WTC11 (cell line): Measurements from ENCODE around the gene FAU. TPM values are rescaled to one million over a fixed set of nuclear protein-coding genes. Genes with fewer than 3 reads are reported as not detected.

Experiments used
- ATAC-seq: fragments of 200-7000 bp; cut with Tn5 transposase; 2 replicates; pipeline ENCODE4 v1.10.0; 2021; ENCODE audit warnings: mild to moderate bottlenecking, moderate library complexity
- CTCF ChIA-PET: fragments of 300-600 bp; sonication (Branson Sonifier 250); formaldehyde crosslinking; loops from one replicate; lab custom pipeline; 2021; ENCODE audit warnings: antibody characterized with exemption; lab: Charles Lee
- POLR2A ChIA-PET: fragments of 350-600 bp; sonication (Branson Sonifier 250); formaldehyde crosslinking; loops from one replicate; lab custom pipeline; 2021; ENCODE audit warnings: antibody characterized with exemption; lab: Charles Lee
- DNase-seq: peaks from one replicate; pipeline ENCODE4 v3.0.0; 2021; ENCODE audit warnings: low spot score
- H3K27ac Mint-ChIP-seq: 2 replicates; pipeline ENCODE4 v1.8.0; 2021; ENCODE audit warnings: mixed read lengths
- H3K27me3 Mint-ChIP-seq: 2 replicates; pipeline ENCODE4 v1.8.0; 2021; ENCODE audit warnings: low read depth, mild to moderate bottlenecking, moderate library complexity, mixed read lengths
- H3K36me3 Mint-ChIP-seq: 2 replicates; pipeline ENCODE4 v1.8.0; 2021; ENCODE audit warnings: mixed read lengths
- H3K4me1 Mint-ChIP-seq: 2 replicates; pipeline ENCODE4 v1.8.0; 2022; ENCODE audit warnings: mixed read lengths
- H3K4me3 Mint-ChIP-seq: 2 replicates; pipeline ENCODE4 v1.8.0; 2021; ENCODE audit warnings: mild to moderate bottlenecking, moderate library complexity, mixed read lengths
- H3K9me3 Mint-ChIP-seq: 2 replicates; pipeline ENCODE4 v1.8.0; 2021; ENCODE audit warnings: mixed read lengths
- ETV6 ChIP-seq: sonication (generic); formaldehyde crosslinking; IDR thresholded peaks from 2 replicates; pipeline ENCODE4 v1.8.1; 2022; ENCODE audit warnings: mild to moderate bottlenecking, missing genetic modification reagents
- FOXP1 ChIP-seq: sonication (generic); formaldehyde crosslinking; IDR thresholded peaks from 2 replicates; pipeline ENCODE4 v1.8.0; 2022; ENCODE audit warnings: missing genetic modification reagents, mild to moderate bottlenecking, moderate library complexity, borderline replicate concordance
- GABPB1 ChIP-seq: sonication (generic); formaldehyde crosslinking; IDR thresholded peaks from 2 replicates; pipeline ENCODE4 v1.8.1; 2023; ENCODE audit warnings: mild to moderate bottlenecking, missing genetic modification reagents
- IRF2 ChIP-seq: sonication (generic); formaldehyde crosslinking; IDR thresholded peaks from 2 replicates; pipeline ENCODE4 v1.8.0; 2022; ENCODE audit warnings: low read depth, missing genetic modification reagents, borderline replicate concordance
- NR3C1 ChIP-seq: sonication (generic); formaldehyde crosslinking; conservative IDR thresholded peaks from 2 replicates; pipeline ENCODE4 v1.8.1; 2023; ENCODE audit warnings: low read depth, mild to moderate bottlenecking, missing genetic modification reagents
- RELA ChIP-seq: sonication (generic); formaldehyde crosslinking; IDR thresholded peaks from 2 replicates; pipeline ENCODE4 v1.8.1; 2022; ENCODE audit warnings: missing genetic modification reagents, mild to moderate bottlenecking, borderline replicate concordance
- TCF7 ChIP-seq: sonication (generic); formaldehyde crosslinking; IDR thresholded peaks from 2 replicates; pipeline ENCODE4 v1.8.0; 2022; ENCODE audit warnings: mild to moderate bottlenecking, low read depth, missing genetic modification reagents, moderate library complexity
- TEAD4 ChIP-seq: sonication (generic); formaldehyde crosslinking; IDR thresholded peaks from 2 replicates; pipeline ENCODE4 v1.8.0; 2022; ENCODE audit warnings: mild to moderate bottlenecking, missing genetic modification reagents
- ZBTB21 ChIP-seq: sonication (generic); formaldehyde crosslinking; IDR thresholded peaks from 2 replicates; pipeline ENCODE4 v1.8.1; 2023; ENCODE audit warnings: mild to moderate bottlenecking, missing genetic modification reagents, borderline replicate concordance
- ZNF317 ChIP-seq: sonication (generic); formaldehyde crosslinking; IDR thresholded peaks from 2 replicates; pipeline ENCODE4 v1.8.1; 2023; ENCODE audit warnings: low read depth, mild to moderate bottlenecking, moderate library complexity, missing genetic modification reagents, borderline replicate concordance
- ZNF423 ChIP-seq: fragments of 250-450 bp; sonication (Bioruptor Pico); IDR thresholded peaks from 2 replicates; pipeline ENCODE4 v2.1.2; 2022; ENCODE audit warnings: mild to moderate bottlenecking, moderate library complexity
- ZNF671 ChIP-seq: fragments of 250-450 bp; sonication (Bioruptor Pico); IDR thresholded peaks from 2 replicates; pipeline ENCODE4 v1.8.0; 2021; ENCODE audit warnings: mild to moderate bottlenecking
- total RNA-seq: library from RNA; stranded (reverse); gene quantifications from 3 replicates; pipeline ENCODE4 v1.2.3, GENCODE V29; 2021
- TF ChIP-seq, protein P1 (sequence below): sonication (generic); formaldehyde crosslinking; IDR thresholded peaks from 2 replicates; pipeline ENCODE4 v1.8.1; 2023; ENCODE audit warnings: mild to moderate bottlenecking, moderate library complexity, missing genetic modification reagents
- TF ChIP-seq, protein P2 (sequence below): sonication (generic); formaldehyde crosslinking; IDR thresholded peaks from 2 replicates; pipeline ENCODE4 v1.8.0; 2022; ENCODE audit warnings: missing genetic modification reagents
- TF ChIP-seq, protein P3 (sequence below): sonication (generic); formaldehyde crosslinking; IDR thresholded peaks from 2 replicates; pipeline ENCODE4 v1.8.0; 2023; ENCODE audit warnings: missing genetic modification reagents
- TF ChIP-seq, protein P4 (sequence below): sonication (generic); formaldehyde crosslinking; IDR thresholded peaks from 2 replicates; pipeline ENCODE4 v1.8.0; 2022; ENCODE audit warnings: mild to moderate bottlenecking, missing genetic modification reagents
- TF ChIP-seq, protein P5 (sequence below): fragments of 250-450 bp; sonication (Bioruptor Pico); IDR thresholded peaks from 2 replicates; pipeline ENCODE4 v1.8.0; 2021; ENCODE audit warnings: mild to moderate bottlenecking
- TF ChIP-seq, protein P6 (sequence below): sonication (generic); formaldehyde crosslinking; IDR thresholded peaks from 2 replicates; pipeline ENCODE4 v1.8.1; 2023; ENCODE audit warnings: mild to moderate bottlenecking, missing genetic modification reagents
- TF ChIP-seq, protein P7 (sequence below): sonication (generic); formaldehyde crosslinking; IDR thresholded peaks from 2 replicates; pipeline ENCODE4 v1.8.1; 2022; ENCODE audit warnings: low read depth, missing genetic modification reagents, borderline replicate concordance
- TF ChIP-seq, protein P8 (sequence below): sonication (generic); formaldehyde crosslinking; IDR thresholded peaks from 2 replicates; pipeline ENCODE4 v1.8.1; 2023; ENCODE audit warnings: mild to moderate bottlenecking, missing genetic modification reagents, moderate library complexity

FAU gene
- total RNA-seq, 1 experiment from 2014 or later = 991 TPM

DNA sequence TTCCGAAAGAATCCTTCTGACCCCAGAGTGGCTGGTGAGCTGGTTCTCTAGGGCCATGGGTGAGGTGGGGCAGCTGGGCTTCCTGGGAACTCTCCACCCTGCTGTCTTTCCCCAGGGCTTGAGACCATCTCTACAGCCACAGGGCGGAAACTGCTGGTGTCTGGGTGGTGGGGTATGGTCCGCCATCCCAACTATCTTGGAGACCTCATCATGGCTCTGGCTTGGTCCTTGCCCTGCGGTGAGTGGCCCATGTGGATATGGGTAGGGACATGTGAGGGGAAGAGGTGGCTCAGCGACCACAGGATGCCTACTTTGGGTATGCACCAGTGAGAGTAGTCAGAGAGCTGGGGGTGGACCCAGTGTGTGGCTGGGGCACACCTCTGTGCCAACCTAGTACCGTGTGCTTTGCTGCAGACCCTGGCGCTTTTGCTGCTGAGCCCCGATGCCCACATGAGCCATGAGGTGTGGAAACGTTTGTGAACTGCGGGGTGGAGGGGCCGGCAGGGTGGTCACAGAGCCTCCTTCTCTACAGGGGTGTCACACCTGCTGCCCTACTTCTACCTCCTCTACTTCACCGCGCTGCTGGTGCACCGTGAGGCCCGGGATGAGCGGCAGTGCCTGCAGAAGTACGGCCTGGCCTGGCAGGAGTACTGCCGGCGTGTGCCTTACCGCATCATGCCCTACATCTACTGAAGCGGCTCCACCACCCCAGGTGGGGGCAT is 6.4 kb downstream of the FAU start (continued):
- no peak for TF ChIP-seq FOXP1 (CRISPR knock-in tag)
- no peak for TF ChIP-seq ETV6 (CRISPR knock-in tag)
- TF ChIP-seq RELA (CRISPR knock-in tag) = no peak
- TF ChIP-seq, all 79 proteins: peak for 0

DNA sequence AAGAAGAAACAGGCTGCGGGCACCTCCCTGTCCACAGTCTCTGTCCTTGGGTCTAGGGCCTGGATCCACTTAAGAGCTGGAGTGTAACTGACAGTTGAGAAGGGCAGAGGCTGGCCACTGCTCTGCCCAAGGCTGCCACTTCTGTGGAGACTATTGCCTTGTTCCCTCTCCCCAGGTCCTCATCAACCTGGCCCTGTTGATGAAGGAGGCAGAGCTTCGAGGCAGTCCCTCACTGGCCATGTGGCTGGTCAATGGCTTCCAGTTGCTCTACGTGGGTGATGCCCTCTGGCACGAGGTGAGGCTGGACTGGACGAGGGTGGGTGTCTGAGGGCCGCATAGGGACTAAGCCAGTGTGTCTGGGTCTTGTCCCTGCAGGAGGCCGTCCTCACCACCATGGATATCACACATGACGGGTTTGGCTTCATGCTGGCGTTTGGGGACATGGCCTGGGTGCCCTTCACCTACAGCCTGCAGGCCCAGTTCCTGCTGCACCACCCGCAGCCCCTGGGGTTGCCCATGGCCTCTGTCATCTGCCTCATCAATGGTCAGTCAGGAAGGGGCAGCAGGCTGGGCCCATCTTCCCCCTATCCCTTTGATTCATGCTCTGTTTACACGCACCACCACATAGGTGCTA is 7.3 kb downstream of the FAU start:
- ChIA-PET POLR2A (no interaction called here), CTCF (interaction anchor here (2.5 to 4.8 kb wide), 2 partner anchors 67 to 101 kb away, joined by 12 to 37 read pairs; partner anchors contain the start of genes ARL2 and CAPN1)
- ATAC-seq = no peak
- no peak for DNase-seq
- no peaks in the 10 kb centered on the region for H3K9me3 Mint-ChIP-seq
- H3K27ac Mint-ChIP-seq = no peak overlapping the region
- no peaks in the 10 kb centered on the region for H3K27me3 Mint-ChIP-seq
- H3K4me1 Mint-ChIP-seq = peaks cover 20% of the 10 kb centered on the region
- H3K4me3 Mint-ChIP-seq = no peak overlapping the region
- H3K36me3 Mint-ChIP-seq = peaks cover 13% of the 10 kb centered on the region
- TF ChIP-seq IRF2 (CRISPR knock-in tag) (no peak), ZNF423 (CRISPR knock-in tag) (no peak), ZNF317 (no peak), ZBTB21 (CRISPR knock-in tag) (no peak), GABPB1 (CRISPR knock-in tag) (no peak), ZNF671 (CRISPR knock-in tag) (no peak), NR3C1 (CRISPR knock-in tag) (no peak), TCF7 (CRISPR knock-in tag) (no peak), TEAD4 (CRISPR knock-in tag) (no peak)
- TF ChIP-seq, protein P1, sequence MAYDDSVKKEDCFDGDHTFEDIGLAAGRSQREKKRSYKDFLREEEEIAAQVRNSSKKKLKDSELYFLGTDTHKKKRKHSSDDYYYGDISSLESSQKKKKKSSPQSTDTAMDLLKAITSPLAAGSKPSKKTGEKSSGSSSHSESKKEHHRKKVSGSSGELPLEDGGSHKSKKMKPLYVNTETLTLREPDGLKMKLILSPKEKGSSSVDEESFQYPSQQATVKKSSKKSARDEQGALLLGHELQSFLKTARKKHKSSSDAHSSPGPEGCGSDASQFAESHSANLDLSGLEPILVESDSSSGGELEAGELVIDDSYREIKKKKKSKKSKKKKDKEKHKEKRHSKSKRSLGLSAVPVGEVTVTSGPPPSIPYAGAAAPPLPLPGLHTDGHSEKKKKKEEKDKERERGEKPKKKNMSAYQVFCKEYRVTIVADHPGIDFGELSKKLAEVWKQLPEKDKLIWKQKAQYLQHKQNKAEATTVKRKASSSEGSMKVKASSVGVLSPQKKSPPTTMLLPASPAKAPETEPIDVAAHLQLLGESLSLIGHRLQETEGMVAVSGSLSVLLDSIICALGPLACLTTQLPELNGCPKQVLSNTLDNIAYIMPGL (CRISPR knock-in tag) = no peak
- TF ChIP-seq, protein P2, sequence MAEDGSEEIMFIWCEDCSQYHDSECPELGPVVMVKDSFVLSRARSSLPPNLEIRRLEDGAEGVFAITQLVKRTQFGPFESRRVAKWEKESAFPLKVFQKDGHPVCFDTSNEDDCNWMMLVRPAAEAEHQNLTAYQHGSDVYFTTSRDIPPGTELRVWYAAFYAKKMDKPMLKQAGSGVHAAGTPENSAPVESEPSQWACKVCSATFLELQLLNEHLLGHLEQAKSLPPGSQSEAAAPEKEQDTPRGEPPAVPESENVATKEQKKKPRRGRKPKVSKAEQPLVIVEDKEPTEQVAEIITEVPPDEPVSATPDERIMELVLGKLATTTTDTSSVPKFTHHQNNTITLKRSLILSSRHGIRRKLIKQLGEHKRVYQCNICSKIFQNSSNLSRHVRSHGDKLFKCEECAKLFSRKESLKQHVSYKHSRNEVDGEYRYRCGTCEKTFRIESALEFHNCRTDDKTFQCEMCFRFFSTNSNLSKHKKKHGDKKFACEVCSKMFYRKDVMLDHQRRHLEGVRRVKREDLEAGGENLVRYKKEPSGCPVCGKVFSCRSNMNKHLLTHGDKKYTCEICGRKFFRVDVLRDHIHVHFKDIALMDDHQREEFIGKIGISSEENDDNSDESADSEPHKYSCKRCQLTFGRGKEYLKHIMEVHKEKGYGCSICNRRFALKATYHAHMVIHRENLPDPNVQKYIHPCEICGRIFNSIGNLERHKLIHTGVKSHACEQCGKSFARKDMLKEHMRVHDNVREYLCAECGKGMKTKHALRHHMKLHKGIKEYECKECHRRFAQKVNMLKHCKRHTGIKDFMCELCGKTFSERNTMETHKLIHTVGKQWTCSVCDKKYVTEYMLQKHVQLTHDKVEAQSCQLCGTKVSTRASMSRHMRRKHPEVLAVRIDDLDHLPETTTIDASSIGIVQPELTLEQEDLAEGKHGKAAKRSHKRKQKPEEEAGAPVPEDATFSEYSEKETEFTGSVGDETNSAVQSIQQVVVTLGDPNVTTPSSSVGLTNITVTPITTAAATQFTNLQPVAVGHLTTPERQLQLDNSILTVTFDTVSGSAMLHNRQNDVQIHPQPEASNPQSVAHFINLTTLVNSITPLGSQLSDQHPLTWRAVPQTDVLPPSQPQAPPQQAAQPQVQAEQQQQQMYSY (CRISPR knock-in tag) = no peak
- TF ChIP-seq, protein P3, sequence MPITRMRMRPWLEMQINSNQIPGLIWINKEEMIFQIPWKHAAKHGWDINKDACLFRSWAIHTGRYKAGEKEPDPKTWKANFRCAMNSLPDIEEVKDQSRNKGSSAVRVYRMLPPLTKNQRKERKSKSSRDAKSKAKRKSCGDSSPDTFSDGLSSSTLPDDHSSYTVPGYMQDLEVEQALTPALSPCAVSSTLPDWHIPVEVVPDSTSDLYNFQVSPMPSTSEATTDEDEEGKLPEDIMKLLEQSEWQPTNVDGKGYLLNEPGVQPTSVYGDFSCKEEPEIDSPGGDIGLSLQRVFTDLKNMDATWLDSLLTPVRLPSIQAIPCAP = no peak
- TF ChIP-seq, protein P4, sequence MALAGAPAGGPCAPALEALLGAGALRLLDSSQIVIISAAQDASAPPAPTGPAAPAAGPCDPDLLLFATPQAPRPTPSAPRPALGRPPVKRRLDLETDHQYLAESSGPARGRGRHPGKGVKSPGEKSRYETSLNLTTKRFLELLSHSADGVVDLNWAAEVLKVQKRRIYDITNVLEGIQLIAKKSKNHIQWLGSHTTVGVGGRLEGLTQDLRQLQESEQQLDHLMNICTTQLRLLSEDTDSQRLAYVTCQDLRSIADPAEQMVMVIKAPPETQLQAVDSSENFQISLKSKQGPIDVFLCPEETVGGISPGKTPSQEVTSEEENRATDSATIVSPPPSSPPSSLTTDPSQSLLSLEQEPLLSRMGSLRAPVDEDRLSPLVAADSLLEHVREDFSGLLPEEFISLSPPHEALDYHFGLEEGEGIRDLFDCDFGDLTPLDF (CRISPR knock-in tag) = no peak
- TF ChIP-seq, protein P5, sequence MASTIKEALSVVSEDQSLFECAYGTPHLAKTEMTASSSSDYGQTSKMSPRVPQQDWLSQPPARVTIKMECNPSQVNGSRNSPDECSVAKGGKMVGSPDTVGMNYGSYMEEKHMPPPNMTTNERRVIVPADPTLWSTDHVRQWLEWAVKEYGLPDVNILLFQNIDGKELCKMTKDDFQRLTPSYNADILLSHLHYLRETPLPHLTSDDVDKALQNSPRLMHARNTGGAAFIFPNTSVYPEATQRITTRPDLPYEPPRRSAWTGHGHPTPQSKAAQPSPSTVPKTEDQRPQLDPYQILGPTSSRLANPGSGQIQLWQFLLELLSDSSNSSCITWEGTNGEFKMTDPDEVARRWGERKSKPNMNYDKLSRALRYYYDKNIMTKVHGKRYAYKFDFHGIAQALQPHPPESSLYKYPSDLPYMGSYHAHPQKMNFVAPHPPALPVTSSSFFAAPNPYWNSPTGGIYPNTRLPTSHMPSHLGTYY (CRISPR knock-in tag) = no peak
- TF ChIP-seq, protein P6, sequence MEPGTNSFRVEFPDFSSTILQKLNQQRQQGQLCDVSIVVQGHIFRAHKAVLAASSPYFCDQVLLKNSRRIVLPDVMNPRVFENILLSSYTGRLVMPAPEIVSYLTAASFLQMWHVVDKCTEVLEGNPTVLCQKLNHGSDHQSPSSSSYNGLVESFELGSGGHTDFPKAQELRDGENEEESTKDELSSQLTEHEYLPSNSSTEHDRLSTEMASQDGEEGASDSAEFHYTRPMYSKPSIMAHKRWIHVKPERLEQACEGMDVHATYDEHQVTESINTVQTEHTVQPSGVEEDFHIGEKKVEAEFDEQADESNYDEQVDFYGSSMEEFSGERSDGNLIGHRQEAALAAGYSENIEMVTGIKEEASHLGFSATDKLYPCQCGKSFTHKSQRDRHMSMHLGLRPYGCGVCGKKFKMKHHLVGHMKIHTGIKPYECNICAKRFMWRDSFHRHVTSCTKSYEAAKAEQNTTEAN (CRISPR knock-in tag) = no peak
- TF ChIP-seq, protein P7, sequence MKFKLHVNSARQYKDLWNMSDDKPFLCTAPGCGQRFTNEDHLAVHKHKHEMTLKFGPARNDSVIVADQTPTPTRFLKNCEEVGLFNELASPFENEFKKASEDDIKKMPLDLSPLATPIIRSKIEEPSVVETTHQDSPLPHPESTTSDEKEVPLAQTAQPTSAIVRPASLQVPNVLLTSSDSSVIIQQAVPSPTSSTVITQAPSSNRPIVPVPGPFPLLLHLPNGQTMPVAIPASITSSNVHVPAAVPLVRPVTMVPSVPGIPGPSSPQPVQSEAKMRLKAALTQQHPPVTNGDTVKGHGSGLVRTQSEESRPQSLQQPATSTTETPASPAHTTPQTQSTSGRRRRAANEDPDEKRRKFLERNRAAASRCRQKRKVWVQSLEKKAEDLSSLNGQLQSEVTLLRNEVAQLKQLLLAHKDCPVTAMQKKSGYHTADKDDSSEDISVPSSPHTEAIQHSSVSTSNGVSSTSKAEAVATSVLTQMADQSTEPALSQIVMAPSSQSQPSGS (CRISPR knock-in tag) = no peak
- TF ChIP-seq, protein P8, sequence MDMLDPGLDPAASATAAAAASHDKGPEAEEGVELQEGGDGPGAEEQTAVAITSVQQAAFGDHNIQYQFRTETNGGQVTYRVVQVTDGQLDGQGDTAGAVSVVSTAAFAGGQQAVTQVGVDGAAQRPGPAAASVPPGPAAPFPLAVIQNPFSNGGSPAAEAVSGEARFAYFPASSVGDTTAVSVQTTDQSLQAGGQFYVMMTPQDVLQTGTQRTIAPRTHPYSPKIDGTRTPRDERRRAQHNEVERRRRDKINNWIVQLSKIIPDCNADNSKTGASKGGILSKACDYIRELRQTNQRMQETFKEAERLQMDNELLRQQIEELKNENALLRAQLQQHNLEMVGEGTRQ (CRISPR knock-in tag) = no peak
